DND-41 (cell line): ENCODE data around the gene ERC2.

Experiments
- EZH2 ChIP-seq: IDR thresholded peaks from 3 replicates; pipeline ENCODE4 v1.6.1; 2012; ENCODE audit warnings: borderline replicate concordance, low read depth, mild to moderate bottlenecking, moderate library complexity, low read length, inconsistent platforms; ENCODE audit not compliant: severe bottlenecking
- TF ChIP-seq, protein P1 (sequence below): IDR thresholded peaks from 2 replicates; pipeline ENCODE4 v1.5.1; 2012; ENCODE audit warnings: borderline replicate concordance, low read length, moderate library complexity, mild to moderate bottlenecking; ENCODE audit not compliant: poor library complexity, severe bottlenecking; ENCODE audit errors: extremely low read depth

DNA sequence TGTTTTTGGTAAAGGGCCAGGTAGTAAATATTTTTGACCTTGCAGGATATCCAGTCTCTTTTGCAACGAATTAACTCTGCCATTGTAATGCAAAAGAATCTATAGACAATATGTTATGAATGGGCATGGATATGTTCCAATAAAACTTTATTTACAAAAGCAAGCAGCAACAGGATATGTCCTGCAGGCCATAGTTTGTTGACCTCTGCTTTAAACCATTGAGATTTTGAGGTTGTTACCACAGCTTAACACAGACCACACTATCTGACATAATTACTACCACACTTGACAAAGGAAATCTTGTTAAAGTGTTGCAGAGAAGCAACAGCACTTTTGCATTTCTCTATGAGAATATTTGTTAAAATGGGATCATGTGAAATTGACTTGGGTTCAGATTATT is 349.3 kb downstream of the ERC2 start:
- TF ChIP-seq, protein P1, sequence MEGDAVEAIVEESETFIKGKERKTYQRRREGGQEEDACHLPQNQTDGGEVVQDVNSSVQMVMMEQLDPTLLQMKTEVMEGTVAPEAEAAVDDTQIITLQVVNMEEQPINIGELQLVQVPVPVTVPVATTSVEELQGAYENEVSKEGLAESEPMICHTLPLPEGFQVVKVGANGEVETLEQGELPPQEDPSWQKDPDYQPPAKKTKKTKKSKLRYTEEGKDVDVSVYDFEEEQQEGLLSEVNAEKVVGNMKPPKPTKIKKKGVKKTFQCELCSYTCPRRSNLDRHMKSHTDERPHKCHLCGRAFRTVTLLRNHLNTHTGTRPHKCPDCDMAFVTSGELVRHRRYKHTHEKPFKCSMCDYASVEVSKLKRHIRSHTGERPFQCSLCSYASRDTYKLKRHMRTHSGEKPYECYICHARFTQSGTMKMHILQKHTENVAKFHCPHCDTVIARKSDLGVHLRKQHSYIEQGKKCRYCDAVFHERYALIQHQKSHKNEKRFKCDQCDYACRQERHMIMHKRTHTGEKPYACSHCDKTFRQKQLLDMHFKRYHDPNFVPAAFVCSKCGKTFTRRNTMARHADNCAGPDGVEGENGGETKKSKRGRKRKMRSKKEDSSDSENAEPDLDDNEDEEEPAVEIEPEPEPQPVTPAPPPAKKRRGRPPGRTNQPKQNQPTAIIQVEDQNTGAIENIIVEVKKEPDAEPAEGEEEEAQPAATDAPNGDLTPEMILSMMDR = no peak
- TF ChIP-seq EZH2 = no peak
